ENCODE measurements around the gene MYO18B. TPM values are rescaled to one million over a fixed set of nuclear protein-coding genes. Genes with fewer than 3 reads are reported as not detected.

Gene MYO18B
- total RNA-seq, 1 experiment from 2014 or later = 0.07 TPM

DNA sequence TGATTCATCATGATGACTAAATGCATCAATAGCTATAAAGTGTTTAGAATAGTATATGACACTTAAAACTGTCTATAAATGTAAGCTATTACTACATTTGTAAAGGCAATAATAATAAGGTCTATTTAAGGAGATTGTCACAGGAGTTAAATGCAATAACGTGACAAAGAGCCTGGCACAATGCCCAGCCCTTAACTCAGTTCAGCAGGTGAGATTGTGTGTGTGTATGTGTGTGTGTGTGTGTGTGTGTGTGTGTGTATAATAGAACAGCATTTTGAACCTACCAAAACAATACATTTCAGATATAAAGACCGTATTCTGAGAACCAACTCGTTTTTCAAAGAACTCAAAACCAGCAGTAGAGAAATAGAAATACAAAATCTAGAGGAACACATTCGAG lies 177.5 kb downstream of the MYO18B start:
- BruUV-seq (replicated peaks) = no TSS peak
- POLR2A ChIA-PET = no interaction called here
- peaks cover 28% of the 10 kb centered on the region for H3K27me3 Mint-ChIP-seq (ENCODE audit: insufficient read depth, unreplicated experiment)

GRCh38 chr22:25922141-25922540 lies 180.2 kb downstream of the MYO18B start:
- Histone ChIP-seq H3K4me1 (no peaks in the 10 kb centered on the region), H3K27me3 (replicated peaks; ENCODE audit: control insufficient read depth, insufficient read depth, low read length) (no peaks in the 10 kb centered on the region), H3K9me3 (no peaks in the 10 kb centered on the region), H3K4me3 (ENCODE audit: low read depth, low read length) (no peak overlapping the region), H3K36me3 (ENCODE audit: control insufficient read depth, insufficient read depth, low read length) (no peaks in the 10 kb centered on the region)
- TF ChIP-seq CTCF (IDR thresholded peaks at IDR 0.05; ENCODE audit: insufficient read depth in 1 of 2, low read depth in 1 of 2, low read length in 1 of 2, severe bottlenecking in 1 of 2, unreplicated experiment in 1 of 2) = no peak
- no peaks in the 10 kb centered on the region for H3K36me3 Mint-ChIP-seq (ENCODE audit: insufficient read depth, unreplicated experiment)
- no peaks in the 10 kb centered on the region for H3K4me1 Mint-ChIP-seq (ENCODE audit: low read depth, unreplicated experiment)
- no TSS peak for BruUV-seq (replicated peaks)
- ChIA-PET CTCF (no interaction called here), POLR2A (no interaction called here)
- H3K27me3 Mint-ChIP-seq (ENCODE audit: insufficient read depth, unreplicated experiment) = peaks cover 21% of the 10 kb centered on the region
- no peak overlapping the region for H3K27ac Mint-ChIP-seq (ENCODE audit: unreplicated experiment)
- intact Hi-C loops (cut with micrococcal nuclease; ENCODE audit: unreplicated experiment) = no loop called here
- no peak overlapping the region for H3K4me3 Mint-ChIP-seq (ENCODE audit: unreplicated experiment)
- DNase-seq = no peak
- no peaks in the 10 kb centered on the region for H3K9me3 Mint-ChIP-seq (ENCODE audit: unreplicated experiment)

More for the DNA sequence above, 177.5 kb downstream of the MYO18B start:
- H3K27me3 ChIP-seq (replicated peaks; ENCODE audit: control insufficient read depth, insufficient read depth, low read length) = no peaks in the 10 kb centered on the region
- no peaks in the 10 kb centered on the region for H3K4me1 ChIP-seq
- H3K4me3 ChIP-seq (ENCODE audit: low read depth, low read length) = no peak overlapping the region
- no peaks in the 10 kb centered on the region for H3K9me3 ChIP-seq
- intact Hi-C loops (cut with micrococcal nuclease; ENCODE audit: unreplicated experiment) = no loop called here
- no peak for DNase-seq
- Mint-ChIP-seq H3K4me3 (ENCODE audit: unreplicated experiment) (no peak overlapping the region), H3K36me3 (ENCODE audit: insufficient read depth, unreplicated experiment) (no peaks in the 10 kb centered on the region), H3K9me3 (ENCODE audit: unreplicated experiment) (no peaks in the 10 kb centered on the region), H3K27ac (ENCODE audit: unreplicated experiment) (no peak overlapping the region), H3K4me1 (ENCODE audit: low read depth, unreplicated experiment) (no peaks in the 10 kb centered on the region)
- no peaks in the 10 kb centered on the region for H3K36me3 ChIP-seq (ENCODE audit: control insufficient read depth, insufficient read depth, low read length)
- CTCF ChIA-PET = no interaction called here
- no peak for TF ChIP-seq CTCF (IDR thresholded peaks at IDR 0.05; ENCODE audit: insufficient read depth in 1 of 2, low read depth in 1 of 2, low read length in 1 of 2, severe bottlenecking in 1 of 2, unreplicated experiment in 1 of 2)

DNA sequence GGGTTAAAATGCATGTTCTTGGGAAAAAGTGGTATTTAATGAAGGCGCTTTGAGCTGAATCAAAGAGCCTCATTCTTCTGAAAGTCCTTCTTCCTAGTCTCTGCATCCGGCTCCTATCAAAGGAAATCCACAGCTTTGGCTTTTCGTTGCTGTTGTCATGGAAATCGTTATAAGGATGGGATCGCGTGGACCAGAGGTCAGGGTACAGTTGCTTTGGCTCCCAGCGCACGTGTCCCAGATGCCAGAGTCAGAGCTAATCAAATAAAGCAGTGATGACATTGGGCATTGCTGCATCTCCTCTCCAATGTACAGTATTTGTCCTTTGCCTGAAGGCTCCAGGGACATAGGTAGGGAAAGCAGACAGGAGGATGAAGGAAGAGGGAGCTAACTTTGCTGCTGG lies 181.9 kb downstream of the MYO18B start:
- CTCF ChIA-PET = no interaction called here
- H3K4me1 Mint-ChIP-seq (ENCODE audit: low read depth, unreplicated experiment) = no peaks in the 10 kb centered on the region

More for the DNA sequence above, 181.9 kb downstream of the MYO18B start:
- Histone ChIP-seq H3K4me1 (no peaks in the 10 kb centered on the region), H3K4me3 (ENCODE audit: low read depth, low read length) (no peak overlapping the region), H3K27me3 (replicated peaks; ENCODE audit: control insufficient read depth, insufficient read depth, low read length) (no peaks in the 10 kb centered on the region), H3K9me3 (no peaks in the 10 kb centered on the region), H3K36me3 (ENCODE audit: control insufficient read depth, insufficient read depth, low read length) (no peaks in the 10 kb centered on the region)
- Mint-ChIP-seq H3K27me3 (ENCODE audit: insufficient read depth, unreplicated experiment) (peaks cover 16% of the 10 kb centered on the region), H3K27ac (ENCODE audit: unreplicated experiment) (no peak overlapping the region), H3K36me3 (ENCODE audit: insufficient read depth, unreplicated experiment) (no peaks in the 10 kb centered on the region), H3K4me3 (ENCODE audit: unreplicated experiment) (no peak overlapping the region), H3K9me3 (ENCODE audit: unreplicated experiment) (peaks cover 11% of the 10 kb centered on the region)
- BruUV-seq (replicated peaks) = no TSS peak
- POLR2A ChIA-PET = no interaction called here
- no peak for DNase-seq
- intact Hi-C loops (cut with micrococcal nuclease; ENCODE audit: unreplicated experiment) = no loop called here
- TF ChIP-seq CTCF (IDR thresholded peaks at IDR 0.05; ENCODE audit: insufficient read depth in 1 of 2, low read depth in 1 of 2, low read length in 1 of 2, severe bottlenecking in 1 of 2, unreplicated experiment in 1 of 2) = no peak
